ENCODE measurements around the gene MSH5. TPM values are rescaled to one million over a fixed set of nuclear protein-coding genes. Genes with fewer than 3 reads are reported as not detected.
A peak's percentile ranks its signal among the peaks of the same experiment; 100 is the strongest.

Gene MSH5
- total and polyA plus RNA-seq, 2 of the 13 experiments (the other 11 are each of a cell fraction or from before 2014, with no cell fraction given), result 10.2 to 38.7 TPM

DNA sequence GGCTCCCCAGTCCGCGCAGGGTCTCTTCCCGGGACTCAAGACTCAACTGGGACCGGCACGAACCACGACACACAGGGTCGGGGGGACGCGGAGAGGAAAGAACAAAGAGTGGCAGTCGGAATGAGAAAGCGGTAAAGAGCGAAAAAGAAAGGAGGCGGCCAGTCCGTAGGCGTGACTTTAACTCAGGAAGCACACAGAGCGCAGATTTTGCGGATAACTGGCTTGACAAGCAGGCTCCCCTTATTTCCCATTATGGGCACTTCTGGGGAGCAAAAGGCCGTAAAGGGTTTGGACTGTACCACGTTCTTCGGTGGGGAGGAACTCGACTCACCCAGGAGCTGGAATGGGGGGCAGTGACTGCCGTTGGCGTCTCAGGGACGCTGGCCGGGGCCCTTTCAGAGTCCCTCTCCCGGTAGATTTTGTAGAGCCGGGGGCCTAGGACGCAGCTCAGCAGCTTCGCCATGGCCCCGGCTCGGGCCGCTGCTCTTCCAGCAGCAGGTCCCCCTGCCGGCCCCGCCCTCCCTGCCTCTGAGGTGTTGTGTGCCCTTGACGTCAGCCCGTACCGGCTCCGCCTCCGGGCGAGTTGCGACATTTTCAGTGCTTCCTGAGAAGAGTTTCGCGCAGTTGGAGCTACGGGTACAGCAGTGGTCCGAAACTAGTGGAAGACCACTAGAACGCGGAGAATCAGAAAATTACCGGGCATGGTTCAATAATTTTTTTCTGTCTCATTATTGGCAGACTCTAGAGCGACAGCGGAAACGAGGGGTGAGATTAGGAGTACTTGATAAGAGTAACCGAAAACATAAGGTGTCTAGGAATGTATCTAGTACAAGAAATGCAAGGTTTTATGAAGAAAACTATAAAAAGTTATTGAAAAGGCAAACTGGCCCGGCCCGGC lies 36.7 kb upstream of the MSH5 start, which contains the start of gene ABHD16A (continued):
- TF ChIP-seq, protein P1, sequence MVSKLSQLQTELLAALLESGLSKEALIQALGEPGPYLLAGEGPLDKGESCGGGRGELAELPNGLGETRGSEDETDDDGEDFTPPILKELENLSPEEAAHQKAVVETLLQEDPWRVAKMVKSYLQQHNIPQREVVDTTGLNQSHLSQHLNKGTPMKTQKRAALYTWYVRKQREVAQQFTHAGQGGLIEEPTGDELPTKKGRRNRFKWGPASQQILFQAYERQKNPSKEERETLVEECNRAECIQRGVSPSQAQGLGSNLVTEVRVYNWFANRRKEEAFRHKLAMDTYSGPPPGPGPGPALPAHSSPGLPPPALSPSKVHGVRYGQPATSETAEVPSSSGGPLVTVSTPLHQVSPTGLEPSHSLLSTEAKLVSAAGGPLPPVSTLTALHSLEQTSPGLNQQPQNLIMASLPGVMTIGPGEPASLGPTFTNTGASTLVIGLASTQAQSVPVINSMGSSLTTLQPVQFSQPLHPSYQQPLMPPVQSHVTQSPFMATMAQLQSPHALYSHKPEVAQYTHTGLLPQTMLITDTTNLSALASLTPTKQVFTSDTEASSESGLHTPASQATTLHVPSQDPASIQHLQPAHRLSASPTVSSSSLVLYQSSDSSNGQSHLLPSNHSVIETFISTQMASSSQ (IDR thresholded peaks at IDR 0.05; ENCODE audit: low read depth), result no peak; the same call in 1 of the 2 replicates
- TF ChIP-seq, protein P1 (CRISPR knock-in tag; IDR thresholded peaks at IDR 0.05; ENCODE audit: borderline replicate concordance), result peak; percentile 75; the same call in 1 of the 2 replicates
- TF ChIP-seq KLF9 (CRISPR knock-in tag; IDR thresholded peaks at IDR 0.05; ENCODE audit: low read depth), result peak; percentile 53
- no peak for TF ChIP-seq ZNF253 (CRISPR knock-in tag; IDR thresholded peaks at IDR 0.05; ENCODE audit: borderline replicate concordance)
- TF ChIP-seq REXO4 (CRISPR knock-in tag; IDR thresholded peaks at IDR 0.05; ENCODE audit: borderline replicate concordance), result no peak
- no peak; the same call in 1 of the 2 replicates for TF ChIP-seq IRF9 (CRISPR knock-in tag; IDR thresholded peaks at IDR 0.05; ENCODE audit: borderline replicate concordance)
- peak; percentile 66 for TF ChIP-seq MIXL1 (CRISPR knock-in tag; IDR thresholded peaks at IDR 0.05)
- no peak for TF ChIP-seq PAX8 (CRISPR knock-in tag; IDR thresholded peaks at IDR 0.05; ENCODE audit: borderline replicate concordance)
- TF ChIP-seq ZNF468 (CRISPR knock-in tag; IDR thresholded peaks at IDR 0.05), result no peak
- no peak for TF ChIP-seq RFX3 (CRISPR knock-in tag; IDR thresholded peaks at IDR 0.05)
- TF ChIP-seq ZBTB34 (CRISPR knock-in tag; IDR thresholded peaks at IDR 0.05), result 0 out of 2 replicates have a peak, but pooled peaks have one; percentile 66
- no peak; the same call in 1 of the 2 replicates for TF ChIP-seq KLF6 (CRISPR knock-in tag; IDR thresholded peaks at IDR 0.05)
- no peak for TF ChIP-seq ZSCAN22 (CRISPR knock-in tag; IDR thresholded peaks at IDR 0.05)
- no peak for TF ChIP-seq HOXA7 (CRISPR knock-in tag; IDR thresholded peaks at IDR 0.05)
- TF ChIP-seq ZNF746 (CRISPR knock-in tag; IDR thresholded peaks at IDR 0.05), result peak; percentile 60; the same call in 1 of the 2 replicates
- TF ChIP-seq, protein P2, sequence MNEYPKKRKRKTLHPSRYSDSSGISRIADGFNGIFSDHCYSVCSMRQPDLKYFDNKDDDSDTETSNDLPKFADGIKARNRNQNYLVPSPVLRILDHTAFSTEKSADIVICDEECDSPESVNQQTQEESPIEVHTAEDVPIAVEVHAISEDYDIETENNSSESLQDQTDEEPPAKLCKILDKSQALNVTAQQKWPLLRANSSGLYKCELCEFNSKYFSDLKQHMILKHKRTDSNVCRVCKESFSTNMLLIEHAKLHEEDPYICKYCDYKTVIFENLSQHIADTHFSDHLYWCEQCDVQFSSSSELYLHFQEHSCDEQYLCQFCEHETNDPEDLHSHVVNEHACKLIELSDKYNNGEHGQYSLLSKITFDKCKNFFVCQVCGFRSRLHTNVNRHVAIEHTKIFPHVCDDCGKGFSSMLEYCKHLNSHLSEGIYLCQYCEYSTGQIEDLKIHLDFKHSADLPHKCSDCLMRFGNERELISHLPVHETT (CRISPR knock-in tag; conservative IDR thresholded peaks at IDR 0.05), result peak; percentile 80; the same call in 1 of the 2 replicates
- no peak for TF ChIP-seq CHD4 (IDR thresholded peaks at IDR 0.05; ENCODE audit: borderline replicate concordance, low read length)
- TF ChIP-seq ZNF292 (CRISPR knock-in tag; IDR thresholded peaks at IDR 0.05; ENCODE audit: borderline replicate concordance, low read depth), result peak; percentile 66; the same call in 1 of the 2 replicates
- TF ChIP-seq, protein P3, sequence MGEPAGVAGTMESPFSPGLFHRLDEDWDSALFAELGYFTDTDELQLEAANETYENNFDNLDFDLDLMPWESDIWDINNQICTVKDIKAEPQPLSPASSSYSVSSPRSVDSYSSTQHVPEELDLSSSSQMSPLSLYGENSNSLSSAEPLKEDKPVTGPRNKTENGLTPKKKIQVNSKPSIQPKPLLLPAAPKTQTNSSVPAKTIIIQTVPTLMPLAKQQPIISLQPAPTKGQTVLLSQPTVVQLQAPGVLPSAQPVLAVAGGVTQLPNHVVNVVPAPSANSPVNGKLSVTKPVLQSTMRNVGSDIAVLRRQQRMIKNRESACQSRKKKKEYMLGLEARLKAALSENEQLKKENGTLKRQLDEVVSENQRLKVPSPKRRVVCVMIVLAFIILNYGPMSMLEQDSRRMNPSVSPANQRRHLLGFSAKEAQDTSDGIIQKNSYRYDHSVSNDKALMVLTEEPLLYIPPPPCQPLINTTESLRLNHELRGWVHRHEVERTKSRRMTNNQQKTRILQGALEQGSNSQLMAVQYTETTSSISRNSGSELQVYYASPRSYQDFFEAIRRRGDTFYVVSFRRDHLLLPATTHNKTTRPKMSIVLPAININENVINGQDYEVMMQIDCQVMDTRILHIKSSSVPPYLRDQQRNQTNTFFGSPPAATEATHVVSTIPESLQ (CRISPR knock-in tag; conservative IDR thresholded peaks at IDR 0.05), result no peak; the same call in 1 of the 2 replicates

Measured in HepG2 (cell line).